ENCODE data around the gene SLC7A6OS. TPM values are rescaled to one million over a fixed set of nuclear protein-coding genes. Genes with fewer than 3 reads are reported as not detected.
A peak's percentile ranks its signal among the peaks of the same experiment; 100 is the strongest.
"Not testable (repeated sequence)": the region's sequence is repeated elsewhere in the genome, so short reads cannot be mapped to it uniquely, and the experiment has no call there.

SLC7A6OS gene
- total RNA-seq, 4 donors from 2014 or later: 11.4 to 26.0 (median 18.3) TPM

GRCh38 chr16:68289621-68290329 is 21.0 kb downstream of the SLC7A6OS start:
- peak overlapping the region in 3 of 4 donors; percentile 10 to 58 (median 35) for H3K27ac ChIP-seq
- TF ChIP-seq POLR2A (IDR thresholded peaks at IDR 0.05) (no peak), CTCF (IDR thresholded peaks at IDR 0.05) (no peak)
- H3K27me3 ChIP-seq: no peaks in the 10 kb centered on the region
- H3K9me3 ChIP-seq: no peaks in the 10 kb centered on the region
- H3K36me3 ChIP-seq: peaks cover 0 to 59% (median 0%) of the 10 kb centered on the region in 3 donors
- no peak overlapping the region for H3K4me3 ChIP-seq
- peaks cover 0 to 36% (median 21%) of the 10 kb centered on the region in 4 donors for H3K4me1 ChIP-seq
- peak in 2 of 3 donors; percentile 66 to 72 for DNase-seq

GRCh38 chr16:68289202-68289601 is 21.5 kb downstream of the SLC7A6OS start:
- no peak for DNase-seq
- H3K36me3 ChIP-seq: peaks cover 0 to 54% (median 0%) of the 10 kb centered on the region in 3 donors
- no peak overlapping the region for H3K4me3 ChIP-seq
- H3K27me3 ChIP-seq: no peaks in the 10 kb centered on the region
- no peaks in the 10 kb centered on the region for H3K9me3 ChIP-seq
- H3K4me1 ChIP-seq: peaks cover 0 to 36% (median 23%) of the 10 kb centered on the region in 4 donors
- peak overlapping the region in 3 of 4 donors; percentile 10 to 58 (median 35) for H3K27ac ChIP-seq
- TF ChIP-seq POLR2A (IDR thresholded peaks at IDR 0.05) (no peak), CTCF (IDR thresholded peaks at IDR 0.05) (no peak)

GRCh38 chr16:68288796-68289195 is 21.9 kb downstream of the SLC7A6OS start:
- H3K4me3 ChIP-seq, H3K9me3 ChIP-seq, DNase-seq, H3K27me3 ChIP-seq: not testable (repeated sequence)
- Histone ChIP-seq H3K27ac (peak overlapping the region in 2 of 4 donors; percentile 7 to 58), H3K4me1 (peaks cover 0 to 39% (median 27%) of the 10 kb centered on the region in 4 donors), H3K36me3 (peaks cover 0 to 50% (median 0%) of the 10 kb centered on the region in 3 donors)

- H3K27ac ChIP-seq: peak overlapping the region in 3 of 4 donors; percentile 7 to 79 (median 13)
- no peaks in the 10 kb centered on the region for H3K27me3 ChIP-seq
- peaks cover 0 to 45% (median 28%) of the 10 kb centered on the region in 4 donors for H3K4me1 ChIP-seq
- no peak overlapping the region for H3K4me3 ChIP-seq
- peaks cover 0 to 45% (median 0%) of the 10 kb centered on the region in 3 donors for H3K36me3 ChIP-seq
- TF ChIP-seq CTCF (IDR thresholded peaks at IDR 0.05) (no peak), POLR2A (IDR thresholded peaks at IDR 0.05) (no peak)
- no peaks in the 10 kb centered on the region for H3K9me3 ChIP-seq
- DNase-seq: no peak
These were observed 22.5 kb downstream of the SLC7A6OS start for GRCh38 chr16:68288252-68288650.

- no peaks in the 10 kb centered on the region for H3K27me3 ChIP-seq
- no peaks in the 10 kb centered on the region for H3K9me3 ChIP-seq
- peak overlapping the region; percentile 7 to 79 (median 12) for H3K27ac ChIP-seq
- H3K36me3 ChIP-seq: peaks cover 0 to 46% (median 0%) of the 10 kb centered on the region in 3 donors
- peak in 2 of 3 donors; percentile 46 to 62 for DNase-seq
- TF ChIP-seq CTCF (IDR thresholded peaks at IDR 0.05) (no peak), POLR2A (IDR thresholded peaks at IDR 0.05) (no peak)
- H3K4me1 ChIP-seq: peaks cover 0 to 49% (median 32%) of the 10 kb centered on the region in 4 donors
- no peak overlapping the region for H3K4me3 ChIP-seq
These were observed 23.2 kb downstream of the SLC7A6OS start for GRCh38 chr16:68287276-68288251.
